ENCODE measurements around the gene PKN2.
A peak's percentile ranks its signal among the peaks of the same experiment; 100 is the strongest.
"Not testable (repeated sequence)": the region's sequence is repeated elsewhere in the genome, so short reads cannot be mapped to it uniquely, and the experiment has no call there.

The PKN2 gene

GRCh38 chr1:88680911-88681622 lies 3.0 kb upstream of the PKN2 start:
- no peak for DNase-seq

- DNase-seq = peak; percentile 65
Observed at GRCh38 chr1:88684482-88685258, 597 bp downstream of the PKN2 start.

- DNase-seq = no peak
Observed at GRCh38 chr1:88685259-88685620, 1.2 kb downstream of the PKN2 start.

- no peak for DNase-seq
Observed at GRCh38 chr1:88691540-88691939, 7.5 kb downstream of the PKN2 start.

GRCh38 chr1:88695781-88696180 lies 11.7 kb downstream of the PKN2 start:
- DNase-seq = no peak

- no peak for DNase-seq
Observed at GRCh38 chr1:88697503-88697902, 13.4 kb downstream of the PKN2 start.

- no peak for DNase-seq
Observed at GRCh38 chr1:88698140-88698539, 14.1 kb downstream of the PKN2 start.

GRCh38 chr1:88698764-88699163 lies 14.7 kb downstream of the PKN2 start:
- DNase-seq = no peak

GRCh38 chr1:88700425-88701013 lies 16.4 kb downstream of the PKN2 start:
- no peak for DNase-seq

- DNase-seq = no peak
Observed at GRCh38 chr1:88701275-88701674, 17.2 kb downstream of the PKN2 start.

- not testable (repeated sequence) for DNase-seq
Observed at GRCh38 chr1:88701793-88702192, 17.7 kb downstream of the PKN2 start.

- no peak for DNase-seq
Observed at GRCh38 chr1:88708011-88708410, 23.9 kb downstream of the PKN2 start.

GRCh38 chr1:88712907-88713306 lies 28.8 kb downstream of the PKN2 start:
- DNase-seq = not testable (repeated sequence)

- DNase-seq = not testable (repeated sequence)
Observed at GRCh38 chr1:88716571-88716970, 32.5 kb downstream of the PKN2 start.

GRCh38 chr1:88722492-88722891 lies 38.4 kb downstream of the PKN2 start:
- no peak for DNase-seq

GRCh38 chr1:88726697-88727096 lies 42.6 kb downstream of the PKN2 start:
- no peak for DNase-seq

- DNase-seq = no peak
Observed at GRCh38 chr1:88727205-88727604, 43.1 kb downstream of the PKN2 start.

- no peak for DNase-seq
Observed at GRCh38 chr1:88729297-88729696, 45.2 kb downstream of the PKN2 start.

GRCh38 chr1:88730132-88730675 lies 46.1 kb downstream of the PKN2 start:
- no peak for DNase-seq

GRCh38 chr1:88730995-88731394 lies 46.9 kb downstream of the PKN2 start:
- DNase-seq = no peak

GRCh38 chr1:88731475-88732269 lies 47.6 kb downstream of the PKN2 start:
- DNase-seq = peak; percentile 26

GRCh38 chr1:88735382-88735781 lies 51.3 kb downstream of the PKN2 start:
- no peak for DNase-seq

GRCh38 chr1:88735909-88736308 lies 51.8 kb downstream of the PKN2 start:
- no peak for DNase-seq

Data from COR-L47 (cell line).